GM19099 (cell line): Measurements from ENCODE around the gene SUPT4H1.

ENCODE experiments used
- POLR2A ChIP-seq: IDR thresholded peaks from 3 replicates; pipeline ENCODE4 v1.6.1; 2011; ENCODE audit warnings: low read depth; ENCODE audit not compliant: insufficient read length; ENCODE audit errors: extremely low read depth

The SUPT4H1 gene

GRCh38 chr17:58339755-58340404, 12.1 kb downstream of the SUPT4H1 start:
- no peak for TF ChIP-seq POLR2A

- no peak for TF ChIP-seq POLR2A
These were observed 12.9 kb downstream of the SUPT4H1 start for GRCh38 chr17:58338841-58339754.

- TF ChIP-seq POLR2A: no peak
These were observed 13.6 kb downstream of the SUPT4H1 start for GRCh38 chr17:58338454-58338840.

- no peak for TF ChIP-seq POLR2A
These were observed 14.2 kb downstream of the SUPT4H1 start for GRCh38 chr17:58337600-58338453.

- TF ChIP-seq POLR2A: no peak
These were observed 14.8 kb downstream of the SUPT4H1 start for GRCh38 chr17:58337210-58337599.

- no peak for TF ChIP-seq POLR2A
These were observed 15.4 kb downstream of the SUPT4H1 start for GRCh38 chr17:58336456-58337209.

GRCh38 chr17:58335779-58336455, 16.1 kb downstream of the SUPT4H1 start:
- no peak for TF ChIP-seq POLR2A

- no peak for TF ChIP-seq POLR2A
These were observed 16.8 kb downstream of the SUPT4H1 start for GRCh38 chr17:58335061-58335731.

- TF ChIP-seq POLR2A: no peak
These were observed 17.3 kb downstream of the SUPT4H1 start for GRCh38 chr17:58334661-58335060.

- TF ChIP-seq POLR2A: no peak
These were observed 17.7 kb downstream of the SUPT4H1 start for GRCh38 chr17:58334256-58334655.

GRCh38 chr17:58333736-58334207, 18.2 kb downstream of the SUPT4H1 start:
- no peak for TF ChIP-seq POLR2A

GRCh38 chr17:58332778-58333735, 18.9 kb downstream of the SUPT4H1 start:
- no peak for TF ChIP-seq POLR2A
